H7 (cell line): ENCODE results near the gene ZP4. TPM values are rescaled to one million over a fixed set of nuclear protein-coding genes. Genes with fewer than 3 reads are reported as not detected.

ENCODE experiments used
- DNase-seq: peaks from one replicate; pipeline ENCODE4 v3.0.0; 2012
- H3K27me3 ChIP-seq: 2 replicates; pipeline ENCODE4 v1.6.0; 2011; ENCODE audit warnings: mild to moderate bottlenecking, low read length; ENCODE audit not compliant: control insufficient read depth, insufficient read depth
- H3K36me3 ChIP-seq: replicated peaks from 2 replicates; pipeline ENCODE4 v1.5.1; 2011; ENCODE audit warnings: low read length; ENCODE audit not compliant: control insufficient read depth, insufficient read depth
- H3K4me3 ChIP-seq: 2 replicates; pipeline ENCODE4 v1.5.1; 2011; ENCODE audit warnings: low read depth, mild to moderate bottlenecking, control low read depth, low read length, moderate library complexity; ENCODE audit not compliant: insufficient read depth
- total RNA-seq: library from RNA; depleted of rRNA; stranded (reverse); fragments of >200 nt; shearing (Covaris generic); gene quantifications from 2 replicates; pipeline ENCODE4 v1.2.3, GENCODE V29; 2014; rRNA removed

The ZP4 gene, protein sequence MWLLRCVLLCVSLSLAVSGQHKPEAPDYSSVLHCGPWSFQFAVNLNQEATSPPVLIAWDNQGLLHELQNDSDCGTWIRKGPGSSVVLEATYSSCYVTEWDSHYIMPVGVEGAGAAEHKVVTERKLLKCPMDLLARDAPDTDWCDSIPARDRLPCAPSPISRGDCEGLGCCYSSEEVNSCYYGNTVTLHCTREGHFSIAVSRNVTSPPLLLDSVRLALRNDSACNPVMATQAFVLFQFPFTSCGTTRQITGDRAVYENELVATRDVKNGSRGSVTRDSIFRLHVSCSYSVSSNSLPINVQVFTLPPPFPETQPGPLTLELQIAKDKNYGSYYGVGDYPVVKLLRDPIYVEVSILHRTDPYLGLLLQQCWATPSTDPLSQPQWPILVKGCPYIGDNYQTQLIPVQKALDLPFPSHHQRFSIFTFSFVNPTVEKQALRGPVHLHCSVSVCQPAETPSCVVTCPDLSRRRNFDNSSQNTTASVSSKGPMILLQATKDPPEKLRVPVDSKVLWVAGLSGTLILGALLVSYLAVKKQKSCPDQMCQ
- not detected in 2 replicates for total RNA-seq

DNA sequence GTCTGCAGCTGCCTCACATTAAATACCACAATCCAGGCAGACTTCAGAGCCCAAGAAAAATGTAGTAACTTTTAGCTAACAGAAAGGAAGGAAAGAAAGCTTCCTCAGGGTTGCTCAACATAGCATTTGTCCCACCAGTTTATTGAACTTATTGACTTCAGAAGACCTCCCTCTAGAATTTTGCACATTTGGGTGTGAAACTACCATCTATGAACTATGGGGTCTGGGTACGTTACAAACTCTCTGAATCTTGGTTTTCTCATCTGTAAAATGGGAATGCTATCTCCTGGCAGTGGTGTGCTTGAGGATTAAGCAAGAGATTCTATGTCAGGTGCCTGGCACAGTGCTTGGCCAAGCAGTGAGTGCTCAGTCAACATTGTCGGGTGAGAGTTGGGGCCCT lies at the start of gene ZP4:
ZP4 (minus strand) TSS at position 101 of the 400 bp plus-strand sequence. CDS start 287 bp downstream, outside the sequence.
- Histone ChIP-seq H3K27me3 (no peaks in the 10 kb centered on the region; the same call in 1 of the 2 replicates), H3K4me3 (no peak within 1 kb of the TSS), H3K36me3 (no peaks in the 10 kb centered on the region)
- DNase-seq: no peak

DNA sequence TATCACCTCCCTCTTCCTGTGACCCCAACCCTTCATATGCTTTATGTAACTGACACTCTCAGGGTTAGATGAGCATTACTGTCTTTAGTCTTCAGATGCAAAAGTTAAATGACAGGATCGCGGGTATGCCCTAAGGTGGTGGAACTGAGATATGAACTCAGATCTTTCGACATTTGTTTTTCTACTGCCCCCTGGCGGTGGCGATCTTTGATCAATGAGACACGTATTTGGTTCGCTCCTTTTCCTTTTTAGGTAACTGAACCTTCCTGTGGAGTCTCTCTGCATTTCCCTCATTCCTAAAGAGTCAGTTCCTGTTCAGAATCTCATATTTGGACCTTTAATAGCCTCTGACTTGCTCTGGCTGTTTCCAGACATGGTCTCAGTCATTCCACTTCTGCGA lies 47.8 kb upstream of the ZP4 start:
- no peak overlapping the region for H3K4me3 ChIP-seq
- no peaks in the 10 kb centered on the region for H3K27me3 ChIP-seq
- peak; percentile 16 for DNase-seq
- no peaks in the 10 kb centered on the region for H3K36me3 ChIP-seq

DNA sequence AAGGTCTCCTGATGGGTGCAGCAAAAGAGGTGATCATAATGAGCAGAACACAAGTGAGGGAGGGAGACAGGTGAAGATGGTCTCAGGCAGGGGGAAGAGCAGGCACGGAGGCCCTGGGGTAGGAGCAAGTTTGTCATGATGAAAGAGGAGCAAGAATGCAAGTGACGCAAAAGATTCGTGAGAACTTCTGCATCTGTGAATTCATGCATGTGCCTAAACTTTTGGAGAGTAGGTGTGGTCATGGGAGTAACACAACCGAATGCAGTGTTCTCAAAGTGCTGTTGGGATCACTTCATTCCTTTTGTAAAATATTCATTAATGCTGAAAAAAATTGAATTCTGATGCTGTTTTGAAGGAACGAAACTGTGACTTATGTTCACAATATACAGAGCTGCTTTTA lies 47.3 kb upstream of the ZP4 start:
- Histone ChIP-seq H3K36me3 (no peaks in the 10 kb centered on the region), H3K27me3 (no peaks in the 10 kb centered on the region), H3K4me3 (no peak overlapping the region)
- no peak for DNase-seq

DNA sequence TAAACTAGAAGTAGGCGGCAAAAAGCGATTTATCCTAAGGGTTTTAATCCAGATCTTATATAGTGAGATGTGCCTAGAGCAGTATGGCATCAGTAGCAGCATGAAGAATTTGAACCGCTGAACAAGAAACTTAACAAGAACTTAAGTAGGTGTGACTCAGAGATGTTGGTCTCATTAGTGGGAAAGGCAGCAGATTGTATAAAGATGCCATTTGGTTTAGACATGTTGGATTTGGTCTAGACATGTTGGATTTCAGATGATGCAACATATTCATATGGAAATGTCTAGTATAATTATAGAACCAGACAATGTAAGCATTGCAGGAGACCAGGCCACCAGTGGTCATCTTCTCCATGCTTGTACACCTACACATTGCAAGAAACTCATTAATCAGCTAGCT lies 42.1 kb upstream of the ZP4 start:
- no peaks in the 10 kb centered on the region for H3K27me3 ChIP-seq
- no peaks in the 10 kb centered on the region for H3K36me3 ChIP-seq
- no peak overlapping the region for H3K4me3 ChIP-seq
- no peak for DNase-seq

DNA sequence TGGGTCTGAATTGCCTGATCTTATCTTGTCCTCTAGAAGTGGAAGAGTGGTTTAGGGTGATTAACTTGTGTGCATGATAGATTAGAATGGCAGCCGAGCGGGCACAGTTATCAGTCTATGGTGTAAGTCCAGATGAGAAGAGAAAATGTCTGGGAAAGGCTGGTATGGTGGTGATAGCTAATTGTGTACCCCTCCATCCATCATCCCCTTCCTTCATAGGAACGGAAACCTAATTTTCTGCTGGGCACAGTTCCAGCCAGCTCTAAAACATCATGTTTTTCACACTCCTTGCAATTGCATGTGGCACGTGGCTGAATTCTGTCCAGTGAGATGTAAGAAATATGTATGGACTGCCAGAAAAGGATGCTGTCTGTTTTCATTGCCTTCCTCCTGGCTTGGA lies 40.9 kb upstream of the ZP4 start:
- no peak overlapping the region for H3K4me3 ChIP-seq
- no peaks in the 10 kb centered on the region for H3K36me3 ChIP-seq
- no peak for DNase-seq
- no peaks in the 10 kb centered on the region for H3K27me3 ChIP-seq

DNA sequence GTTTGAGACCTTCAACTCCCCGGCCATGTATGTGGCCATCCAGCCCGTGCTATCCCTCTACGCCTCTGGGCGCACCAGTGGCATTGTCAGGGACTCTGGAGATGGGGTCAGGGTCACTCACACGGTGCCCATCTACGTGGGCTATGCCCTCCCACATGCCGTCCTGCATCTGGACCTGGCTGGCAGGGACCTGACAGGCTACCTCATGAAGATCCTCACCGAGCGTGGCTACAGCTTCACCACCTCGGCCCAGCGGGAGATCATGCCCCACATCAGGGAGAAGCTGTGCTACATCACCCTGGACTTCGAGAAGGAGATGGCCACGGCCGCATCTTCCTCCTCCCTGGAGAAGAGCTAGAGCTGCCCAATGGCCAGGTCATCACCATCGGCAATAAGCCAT lies 36.5 kb upstream of the ZP4 start:
- Histone ChIP-seq H3K27me3 (no peaks in the 10 kb centered on the region), H3K4me3 (no peak overlapping the region), H3K36me3 (no peaks in the 10 kb centered on the region)
- DNase-seq: no peak

DNA sequence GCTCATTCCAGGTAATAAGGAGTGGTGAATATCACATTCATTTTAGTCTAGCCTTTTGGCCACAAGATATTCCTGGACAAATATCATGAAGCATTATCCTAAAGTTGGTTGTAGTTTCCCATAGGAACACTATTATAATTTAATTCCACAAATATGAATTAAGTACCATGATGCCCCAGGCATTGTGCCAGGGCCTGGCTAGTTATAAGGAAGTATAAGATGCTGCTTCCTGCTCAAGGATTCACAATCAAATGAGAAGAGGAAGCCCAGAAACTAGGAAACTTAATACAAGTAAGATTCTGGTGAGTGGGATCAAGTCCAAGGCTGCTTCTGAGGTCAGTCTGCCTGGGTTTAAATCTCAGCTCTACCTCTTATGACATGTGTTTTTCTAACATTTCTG lies 30.6 kb upstream of the ZP4 start:
- Histone ChIP-seq H3K27me3 (no peaks in the 10 kb centered on the region), H3K4me3 (no peak overlapping the region), H3K36me3 (no peaks in the 10 kb centered on the region)
- DNase-seq: no peak

DNA sequence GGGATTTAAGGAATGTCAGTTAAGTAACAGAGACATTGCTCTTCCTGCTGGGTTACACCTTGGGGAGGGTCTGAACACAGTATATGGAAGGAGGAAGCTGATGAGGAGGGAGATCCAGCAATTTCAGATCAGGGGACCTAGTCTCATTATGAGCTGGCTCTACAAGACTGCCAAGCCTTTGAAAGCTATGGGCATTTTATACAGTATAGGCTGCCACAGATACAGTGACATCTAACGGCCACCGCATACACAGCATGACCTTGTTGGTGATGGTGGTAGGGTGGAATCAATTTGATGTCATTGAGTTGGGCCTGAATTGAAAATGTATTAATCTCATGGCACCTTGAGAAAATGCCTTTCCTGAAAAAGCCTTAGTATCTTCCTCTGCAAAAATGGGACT lies 22.6 kb upstream of the ZP4 start:
- no peak for DNase-seq
- Histone ChIP-seq H3K36me3 (no peaks in the 10 kb centered on the region), H3K27me3 (no peaks in the 10 kb centered on the region), H3K4me3 (no peak overlapping the region)

DNA sequence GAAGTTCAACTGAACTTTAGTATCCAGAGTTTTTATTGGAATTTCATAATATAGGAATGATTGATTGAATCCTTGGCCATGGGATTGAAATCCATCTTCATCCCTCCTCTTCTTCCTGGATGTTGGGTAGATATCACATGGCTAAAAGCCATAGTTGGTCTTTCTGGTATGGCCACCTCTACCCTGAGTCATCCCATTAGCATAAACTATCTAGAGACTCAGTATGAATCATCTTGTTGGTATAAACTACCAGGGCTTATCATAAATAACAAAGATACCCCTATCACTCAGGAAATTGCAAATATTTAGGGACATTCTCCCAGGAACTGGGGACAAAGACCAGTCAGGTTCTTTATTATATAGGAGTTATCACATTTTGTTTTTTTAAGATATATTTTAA lies 21.2 kb upstream of the ZP4 start:
- Histone ChIP-seq H3K27me3 (no peaks in the 10 kb centered on the region), H3K4me3 (no peak overlapping the region), H3K36me3 (no peaks in the 10 kb centered on the region)
- no peak for DNase-seq

DNA sequence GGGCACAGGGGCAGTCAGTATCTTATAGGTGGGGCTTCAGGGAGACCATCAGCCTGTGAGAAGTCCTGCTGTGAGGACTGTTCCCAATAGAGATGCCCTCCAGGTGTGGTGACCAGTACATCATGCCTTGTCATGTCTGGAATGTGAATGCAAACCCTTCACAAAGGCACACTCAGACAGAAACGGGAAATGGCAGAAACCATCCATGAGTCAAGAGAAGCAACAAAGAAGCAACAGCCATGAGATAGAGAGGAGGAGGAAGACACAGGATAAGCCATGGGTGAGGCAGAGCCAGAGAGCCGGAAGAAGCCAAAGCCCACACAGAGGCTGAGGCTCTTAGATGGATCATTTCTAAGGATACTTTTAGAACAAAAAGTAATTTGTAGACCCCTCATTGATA lies 20.1 kb upstream of the ZP4 start:
- no peaks in the 10 kb centered on the region for H3K27me3 ChIP-seq
- H3K36me3 ChIP-seq: no peaks in the 10 kb centered on the region
- H3K4me3 ChIP-seq: no peak overlapping the region
- no peak for DNase-seq

DNA sequence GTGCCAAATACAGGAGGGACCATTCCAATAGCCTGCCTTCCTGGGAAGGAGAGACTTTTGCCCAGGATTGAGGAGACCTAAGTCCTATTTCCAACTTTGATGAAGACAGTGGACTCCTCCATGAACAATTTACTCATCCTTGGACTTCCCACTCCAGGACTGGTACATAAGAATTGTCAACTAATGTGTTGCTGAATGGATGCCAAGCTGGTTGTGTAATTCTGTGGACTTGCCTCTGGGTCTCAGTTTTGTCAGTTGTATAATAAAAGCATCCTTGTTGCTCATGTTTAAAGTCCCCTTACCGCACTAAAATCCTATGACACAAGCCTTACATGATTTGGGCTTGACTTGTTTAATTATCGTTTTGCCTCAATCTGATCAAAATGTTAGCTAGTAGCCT lies 13.2 kb upstream of the ZP4 start:
- H3K36me3 ChIP-seq: no peaks in the 10 kb centered on the region
- no peaks in the 10 kb centered on the region for H3K27me3 ChIP-seq
- no peak for DNase-seq
- no peak overlapping the region for H3K4me3 ChIP-seq

DNA sequence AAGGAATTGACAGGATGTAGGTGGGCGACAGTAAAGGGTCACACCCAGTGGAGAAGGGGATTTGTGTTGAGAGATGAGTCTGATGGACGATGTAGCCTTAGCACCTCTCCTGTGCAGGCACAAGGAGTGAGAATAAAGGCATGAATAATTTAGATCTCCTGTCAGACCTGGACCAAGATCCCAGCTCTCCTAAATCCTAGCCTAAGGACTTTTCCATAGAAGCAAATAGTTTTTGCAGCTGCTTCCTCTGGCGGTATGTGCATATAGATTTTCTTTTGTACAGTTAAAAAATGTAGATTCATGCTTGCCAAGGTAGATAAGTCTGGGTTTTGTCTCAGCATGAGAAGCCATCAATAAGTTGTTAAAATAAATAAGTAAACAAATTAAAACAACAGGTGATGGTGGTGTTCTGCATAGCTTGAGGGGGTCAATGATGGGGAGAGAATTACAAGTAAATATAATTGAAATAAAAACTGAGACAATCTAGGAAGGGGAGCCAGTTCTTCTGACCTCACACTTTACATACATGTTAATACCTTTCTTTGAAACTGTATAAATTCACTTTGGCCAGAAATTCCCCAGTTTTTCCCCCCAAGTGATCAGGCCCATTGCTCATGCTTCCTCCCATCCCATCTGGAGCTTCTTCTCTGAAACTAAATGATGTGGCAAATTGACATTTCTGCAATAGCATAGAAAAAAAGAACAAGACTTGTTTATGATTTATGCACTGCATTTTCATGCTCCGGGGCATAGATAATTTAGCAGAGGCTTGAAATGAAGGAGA lies 12.4 kb upstream of the ZP4 start:
- DNase-seq: no peak
- no peaks in the 10 kb centered on the region for H3K27me3 ChIP-seq
- H3K36me3 ChIP-seq: no peaks in the 10 kb centered on the region
- H3K4me3 ChIP-seq: no peak overlapping the region

DNA sequence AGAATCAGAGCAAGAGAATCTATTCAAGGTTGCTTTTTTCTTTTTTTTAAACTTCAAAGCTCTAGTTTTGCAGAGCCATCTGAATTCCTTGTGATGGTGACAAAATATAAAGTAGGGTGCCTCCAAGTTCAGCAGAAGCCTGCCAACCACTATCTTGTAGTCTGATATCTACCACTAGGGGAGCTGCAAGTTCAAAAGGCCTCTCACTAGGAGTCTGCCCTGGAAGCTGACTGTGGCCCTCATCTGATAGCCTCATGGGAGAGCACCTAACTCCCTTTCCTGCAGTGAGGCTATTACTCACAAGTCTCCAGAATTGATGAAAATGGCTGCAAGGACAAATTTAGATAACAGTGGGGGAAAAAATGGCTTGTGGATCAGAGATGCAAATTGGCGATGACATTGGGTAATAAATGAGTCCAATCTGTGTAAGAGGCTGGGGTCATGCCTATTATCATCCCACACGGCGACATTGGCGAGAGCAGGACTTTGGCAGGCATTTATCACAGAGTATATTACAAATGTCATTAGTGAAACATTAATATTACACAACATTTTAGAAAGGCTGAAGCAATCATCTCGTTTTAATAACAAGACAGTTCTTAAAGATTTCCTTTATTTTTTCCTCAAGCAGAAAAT lies 10.7 kb upstream of the ZP4 start:
- no peak overlapping the region for H3K4me3 ChIP-seq
- DNase-seq: peak; percentile 63
- H3K27me3 ChIP-seq: no peaks in the 10 kb centered on the region
- H3K36me3 ChIP-seq: no peaks in the 10 kb centered on the region

DNA sequence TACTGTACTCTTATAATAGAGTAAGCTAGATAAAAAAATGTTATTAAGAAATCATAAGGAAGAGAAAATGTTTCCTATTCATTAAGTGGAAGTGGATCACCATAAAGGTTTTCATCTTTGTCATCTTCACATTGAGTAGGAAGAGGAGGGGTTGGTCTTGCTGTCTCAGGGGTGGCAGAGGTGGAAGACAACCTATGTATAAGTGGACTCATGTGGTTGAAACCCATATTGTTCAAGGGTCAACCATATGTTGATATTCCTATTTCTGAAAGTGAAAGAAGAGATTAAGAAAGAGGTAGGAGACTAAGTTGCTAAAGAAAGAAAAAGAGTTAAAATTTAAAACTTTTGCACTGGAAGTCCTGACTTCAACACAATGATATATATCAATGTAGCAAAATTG lies 4.9 kb upstream of the ZP4 start:
- Histone ChIP-seq H3K4me3 (no peak overlapping the region), H3K36me3 (no peaks in the 10 kb centered on the region), H3K27me3 (no peaks in the 10 kb centered on the region; the same call in 1 of the 2 replicates)
- DNase-seq: no peak
